Choroid plexus epithelial cell (primary cell): ENCODE measurements around the gene EPB41L5.

Source experiments
- DNase-seq: peaks from one replicate; pipeline ENCODE4 v3.0.0-alpha.2; 2010; ENCODE audit warnings: low read depth
- H3K4me3 ChIP-seq: 2 replicates; pipeline ENCODE4 v1.5.1; 2011; ENCODE audit warnings: low read depth, mild to moderate bottlenecking, control low read depth, low read length, moderate library complexity
- CTCF ChIP-seq: conservative IDR thresholded peaks from 2 replicates; pipeline ENCODE4 v1.5.1; 2011; ENCODE audit warnings: low read depth, mild to moderate bottlenecking, control low read depth, inconsistent platforms, low read length, moderate library complexity

The EPB41L5 gene

GRCh38 chr2:120228503-120228902, 215.6 kb downstream of the EPB41L5 start:
- DNase-seq: no peak
- TF ChIP-seq CTCF: no peak
- no peak overlapping the region for H3K4me3 ChIP-seq
